Measurements from ENCODE around the gene UHRF1.

Gene UHRF1

GRCh38 chr19:4922530-4923275, 13.4 kb downstream of the UHRF1 start:
- H3K36me3 ChIP-seq (replicated peaks; ENCODE audit: low read depth, low read length), result peaks cover 32% of the 10 kb centered on the region
- no peaks in the 10 kb centered on the region for H3K9me3 ChIP-seq (ENCODE audit: insufficient read depth, low read length)
- no peak overlapping the region for H3K4me2 ChIP-seq (ENCODE audit: low read length)
- no peaks in the 10 kb centered on the region for H3K4me1 ChIP-seq (ENCODE audit: low read length)
- H3K9ac ChIP-seq (ENCODE audit: low read length), result no peak overlapping the region
- no peak overlapping the region for H2AFZ ChIP-seq (ENCODE audit: low read depth, low read length)
- no peak overlapping the region for H3K4me3 ChIP-seq (ENCODE audit: low read length)
- H3K79me2 ChIP-seq (ENCODE audit: low read length), result peaks cover 100% of the 10 kb centered on the region
- peaks cover 50% of the 10 kb centered on the region for H4K20me1 ChIP-seq (ENCODE audit: insufficient read depth, low read length)
- no peak for TF ChIP-seq EZH2phosphoT487 (IDR thresholded peaks at IDR 0.05; ENCODE audit: low read depth)
- TF ChIP-seq, protein P1, sequence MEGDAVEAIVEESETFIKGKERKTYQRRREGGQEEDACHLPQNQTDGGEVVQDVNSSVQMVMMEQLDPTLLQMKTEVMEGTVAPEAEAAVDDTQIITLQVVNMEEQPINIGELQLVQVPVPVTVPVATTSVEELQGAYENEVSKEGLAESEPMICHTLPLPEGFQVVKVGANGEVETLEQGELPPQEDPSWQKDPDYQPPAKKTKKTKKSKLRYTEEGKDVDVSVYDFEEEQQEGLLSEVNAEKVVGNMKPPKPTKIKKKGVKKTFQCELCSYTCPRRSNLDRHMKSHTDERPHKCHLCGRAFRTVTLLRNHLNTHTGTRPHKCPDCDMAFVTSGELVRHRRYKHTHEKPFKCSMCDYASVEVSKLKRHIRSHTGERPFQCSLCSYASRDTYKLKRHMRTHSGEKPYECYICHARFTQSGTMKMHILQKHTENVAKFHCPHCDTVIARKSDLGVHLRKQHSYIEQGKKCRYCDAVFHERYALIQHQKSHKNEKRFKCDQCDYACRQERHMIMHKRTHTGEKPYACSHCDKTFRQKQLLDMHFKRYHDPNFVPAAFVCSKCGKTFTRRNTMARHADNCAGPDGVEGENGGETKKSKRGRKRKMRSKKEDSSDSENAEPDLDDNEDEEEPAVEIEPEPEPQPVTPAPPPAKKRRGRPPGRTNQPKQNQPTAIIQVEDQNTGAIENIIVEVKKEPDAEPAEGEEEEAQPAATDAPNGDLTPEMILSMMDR (IDR thresholded peaks at IDR 0.05; ENCODE audit: low read depth, low read length), result no peak
- no peaks in the 10 kb centered on the region for H3K27me3 ChIP-seq (ENCODE audit: low read depth, low read length)
- no peak overlapping the region for H3K27ac ChIP-seq (ENCODE audit: low read length)

- H3K27me3 ChIP-seq (ENCODE audit: low read depth, low read length), result no peaks in the 10 kb centered on the region
- H3K79me2 ChIP-seq (ENCODE audit: low read length), result peaks cover 100% of the 10 kb centered on the region
- H3K9me3 ChIP-seq (ENCODE audit: insufficient read depth, low read length), result no peaks in the 10 kb centered on the region
- H3K4me2 ChIP-seq (ENCODE audit: low read length), result no peak overlapping the region
- H3K27ac ChIP-seq (ENCODE audit: low read length), result no peak overlapping the region
- H3K9ac ChIP-seq (ENCODE audit: low read length), result no peak overlapping the region
- no peaks in the 10 kb centered on the region for H3K4me1 ChIP-seq (ENCODE audit: low read length)
- TF ChIP-seq EZH2phosphoT487 (IDR thresholded peaks at IDR 0.05; ENCODE audit: low read depth), result no peak
- TF ChIP-seq, protein P1 (IDR thresholded peaks at IDR 0.05; ENCODE audit: low read depth, low read length), result no peak
- peaks cover 31% of the 10 kb centered on the region for H3K36me3 ChIP-seq (replicated peaks; ENCODE audit: low read depth, low read length)
- H3K4me3 ChIP-seq (ENCODE audit: low read length), result no peak overlapping the region
- H2AFZ ChIP-seq (ENCODE audit: low read depth, low read length), result no peak overlapping the region
- peaks cover 56% of the 10 kb centered on the region for H4K20me1 ChIP-seq (ENCODE audit: insufficient read depth, low read length)
These were observed 14.0 kb downstream of the UHRF1 start for GRCh38 chr19:4923276-4923747.

DNA sequence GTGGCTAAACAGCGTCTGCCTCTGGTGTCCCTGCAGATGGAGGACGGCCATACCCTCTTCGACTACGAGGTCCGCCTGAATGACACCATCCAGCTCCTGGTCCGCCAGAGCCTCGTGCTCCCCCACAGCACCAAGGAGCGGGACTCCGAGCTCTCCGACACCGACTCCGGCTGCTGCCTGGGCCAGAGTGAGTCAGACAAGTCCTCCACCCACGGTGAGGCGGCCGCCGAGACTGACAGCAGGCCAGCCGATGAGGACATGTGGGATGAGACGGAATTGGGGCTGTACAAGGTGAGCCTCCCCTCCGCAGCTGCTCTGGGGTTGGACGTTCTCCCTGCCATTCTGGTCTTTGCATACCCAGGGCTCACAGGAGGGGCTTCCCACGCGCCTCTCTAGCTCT, 19.9 kb downstream of the UHRF1 start:
- TF ChIP-seq, protein P1 (IDR thresholded peaks at IDR 0.05; ENCODE audit: low read depth, low read length), result no peak
- TF ChIP-seq EZH2phosphoT487 (IDR thresholded peaks at IDR 0.05; ENCODE audit: low read depth), result no peak
- H3K79me2 ChIP-seq (ENCODE audit: low read length), result peaks cover 70% of the 10 kb centered on the region
- no peak overlapping the region for H3K27ac ChIP-seq (ENCODE audit: low read length)
- H3K36me3 ChIP-seq (replicated peaks; ENCODE audit: low read depth, low read length), result peaks cover 47% of the 10 kb centered on the region
- no peak overlapping the region for H3K9ac ChIP-seq (ENCODE audit: low read length)
- H4K20me1 ChIP-seq (ENCODE audit: insufficient read depth, low read length), result peaks cover 58% of the 10 kb centered on the region
- H3K9me3 ChIP-seq (ENCODE audit: insufficient read depth, low read length), result no peaks in the 10 kb centered on the region
- no peaks in the 10 kb centered on the region for H3K4me1 ChIP-seq (ENCODE audit: low read length)
- H3K4me2 ChIP-seq (ENCODE audit: low read length), result no peak overlapping the region
- H3K27me3 ChIP-seq (ENCODE audit: low read depth, low read length), result no peaks in the 10 kb centered on the region
- H3K4me3 ChIP-seq (ENCODE audit: low read length), result no peak overlapping the region
- no peak overlapping the region for H2AFZ ChIP-seq (ENCODE audit: low read depth, low read length)

GRCh38 chr19:4930664-4931063, 21.4 kb downstream of the UHRF1 start:
- no peaks in the 10 kb centered on the region for H3K9me3 ChIP-seq (ENCODE audit: insufficient read depth, low read length)
- H3K36me3 ChIP-seq (replicated peaks; ENCODE audit: low read depth, low read length), result peaks cover 53% of the 10 kb centered on the region
- peaks cover 67% of the 10 kb centered on the region for H3K79me2 ChIP-seq (ENCODE audit: low read length)

More at GRCh38 chr19:4930664-4931063, 21.4 kb downstream of the UHRF1 start:
- no peaks in the 10 kb centered on the region for H3K4me1 ChIP-seq (ENCODE audit: low read length)
- H3K4me3 ChIP-seq (ENCODE audit: low read length), result no peak overlapping the region
- no peaks in the 10 kb centered on the region for H3K27me3 ChIP-seq (ENCODE audit: low read depth, low read length)
- H3K27ac ChIP-seq (ENCODE audit: low read length), result no peak overlapping the region
- no peak overlapping the region for H2AFZ ChIP-seq (ENCODE audit: low read depth, low read length)
- H3K4me2 ChIP-seq (ENCODE audit: low read length), result no peak overlapping the region
- peaks cover 53% of the 10 kb centered on the region for H4K20me1 ChIP-seq (ENCODE audit: insufficient read depth, low read length)
- TF ChIP-seq EZH2phosphoT487 (IDR thresholded peaks at IDR 0.05; ENCODE audit: low read depth), result no peak
- TF ChIP-seq, protein P1 (IDR thresholded peaks at IDR 0.05; ENCODE audit: low read depth, low read length), result no peak
- no peak overlapping the region for H3K9ac ChIP-seq (ENCODE audit: low read length)
